Cardiac muscle cell (in vitro differentiated cells and primary cell): ENCODE measurements around the gene DLG2. TPM values are rescaled to one million over a fixed set of nuclear protein-coding genes. Genes with fewer than 3 reads are reported as not detected.

Experiments
- DNase-seq, 2 donors: peaks; one replicate each; pipeline versions ENCODE4 v3.0.0 to v3.0.0-alpha.2; 2010 to 2017; ENCODE audit warnings: low read depth in 1 of 2, low spot score in 1 of 2
- H3K27ac ChIP-seq: fragments of 200-600 bp; sonication (generic); 2 replicates; pipeline ENCODE4 v1.5.1; 2016
- H3K27me3 ChIP-seq: fragments of 200-600 bp; sonication (generic); 2 replicates; pipeline ENCODE4 v1.6.0; 2016; ENCODE audit warnings: control low read depth
- H3K36me3 ChIP-seq: fragments of 200-600 bp; sonication (generic); 2 replicates; pipeline ENCODE4 v1.5.1; 2016; ENCODE audit warnings: control low read depth
- H3K4me1 ChIP-seq: fragments of 200-600 bp; sonication (generic); 2 replicates; pipeline ENCODE4 v1.8.1; 2017; ENCODE audit warnings: low read depth, mild to moderate bottlenecking, mixed run types
- H3K4me3 ChIP-seq: fragments of 200-600 bp; sonication (generic); 2 replicates; pipeline ENCODE4 v1.5.1; 2016; ENCODE audit warnings: mild to moderate bottlenecking
- H3K9me3 ChIP-seq: fragments of 200-600 bp; sonication (generic); 2 replicates; pipeline ENCODE4 v1.5.1; 2017; ENCODE audit warnings: low read depth, mild to moderate bottlenecking, control low read depth
- polyA plus RNA-seq: library from polyadenylated mRNA; unstranded; fragments of >200 nt; fragmentation: Nextera tagmentation; extraction: Ambion mirVana; gene quantifications from 2 replicates; pipeline ENCODE4 v1.2.1, GENCODE V29; 2016
- total RNA-seq: library from RNA; depleted of rRNA; stranded (reverse); fragments of >200 nt; gene quantifications from 2 replicates; pipeline ENCODE4 v1.2.3, GENCODE V29; 2016
- TF ChIP-seq, protein P1 (sequence below): IDR thresholded peaks from 2 replicates; pipeline ENCODE4 v1.5.1; 2012; ENCODE audit warnings: low read depth, mild to moderate bottlenecking, low read length

The DLG2 gene
- total and polyA plus RNA-seq, 2 experiments from 2014 or later = 3.5 to 15.9 TPM

DNA sequence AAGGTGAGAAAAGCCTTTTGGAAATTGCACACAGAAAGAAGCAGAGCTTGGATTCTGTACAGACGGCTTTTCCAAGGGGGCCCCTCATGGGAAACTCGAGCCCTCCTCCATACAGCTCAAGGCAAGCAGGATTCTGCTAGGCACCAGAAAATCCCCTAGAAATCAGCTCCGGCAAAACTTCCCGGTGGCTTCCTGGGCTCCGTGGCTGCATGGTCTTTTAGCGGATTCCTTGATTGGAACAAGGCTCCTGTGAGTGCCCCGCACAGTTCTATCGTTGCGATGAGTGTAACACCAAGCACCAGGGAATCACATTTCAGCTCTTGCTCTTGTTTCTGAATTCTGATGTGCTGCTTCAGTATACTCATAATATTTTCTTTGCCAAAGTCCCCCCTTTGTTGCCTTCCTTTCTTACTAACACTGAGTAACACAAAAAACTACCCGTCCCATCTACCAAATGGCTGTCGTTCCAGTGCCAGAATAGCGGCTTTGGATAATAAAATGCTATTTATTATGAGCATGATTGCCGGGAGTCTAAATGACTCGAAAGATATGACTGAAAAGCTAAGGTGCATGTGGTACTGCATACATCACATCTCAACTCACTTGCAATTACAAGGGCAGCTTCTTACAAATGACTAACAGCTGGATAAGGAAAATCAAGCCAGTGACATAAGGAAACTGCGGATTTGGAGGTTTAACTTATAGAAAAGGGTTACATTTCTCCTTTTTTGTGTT is 494.1 kb downstream of the DLG2 start:
- peak in 1 of 2 donors; percentile 33 for DNase-seq
- TF ChIP-seq, protein P1, sequence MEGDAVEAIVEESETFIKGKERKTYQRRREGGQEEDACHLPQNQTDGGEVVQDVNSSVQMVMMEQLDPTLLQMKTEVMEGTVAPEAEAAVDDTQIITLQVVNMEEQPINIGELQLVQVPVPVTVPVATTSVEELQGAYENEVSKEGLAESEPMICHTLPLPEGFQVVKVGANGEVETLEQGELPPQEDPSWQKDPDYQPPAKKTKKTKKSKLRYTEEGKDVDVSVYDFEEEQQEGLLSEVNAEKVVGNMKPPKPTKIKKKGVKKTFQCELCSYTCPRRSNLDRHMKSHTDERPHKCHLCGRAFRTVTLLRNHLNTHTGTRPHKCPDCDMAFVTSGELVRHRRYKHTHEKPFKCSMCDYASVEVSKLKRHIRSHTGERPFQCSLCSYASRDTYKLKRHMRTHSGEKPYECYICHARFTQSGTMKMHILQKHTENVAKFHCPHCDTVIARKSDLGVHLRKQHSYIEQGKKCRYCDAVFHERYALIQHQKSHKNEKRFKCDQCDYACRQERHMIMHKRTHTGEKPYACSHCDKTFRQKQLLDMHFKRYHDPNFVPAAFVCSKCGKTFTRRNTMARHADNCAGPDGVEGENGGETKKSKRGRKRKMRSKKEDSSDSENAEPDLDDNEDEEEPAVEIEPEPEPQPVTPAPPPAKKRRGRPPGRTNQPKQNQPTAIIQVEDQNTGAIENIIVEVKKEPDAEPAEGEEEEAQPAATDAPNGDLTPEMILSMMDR = no peak
- no peak overlapping the region for H3K4me3 ChIP-seq
- H3K27ac ChIP-seq = peak overlapping the region; percentile 72
- no peaks in the 10 kb centered on the region for H3K9me3 ChIP-seq
- H3K4me1 ChIP-seq = peaks cover 11% of the 10 kb centered on the region
- H3K36me3 ChIP-seq = no peaks in the 10 kb centered on the region
- H3K27me3 ChIP-seq = no peaks in the 10 kb centered on the region

- no peak overlapping the region for H3K27ac ChIP-seq
- H3K27me3 ChIP-seq = no peaks in the 10 kb centered on the region
- H3K36me3 ChIP-seq = no peaks in the 10 kb centered on the region
- DNase-seq = no peak
- peaks cover 4% of the 10 kb centered on the region for H3K4me1 ChIP-seq
- TF ChIP-seq, protein P1 = no peak
- H3K4me3 ChIP-seq = no peak overlapping the region
- H3K9me3 ChIP-seq = no peaks in the 10 kb centered on the region
Observed at GRCh38 chr11:85127349-85127748, 499.8 kb downstream of the DLG2 start.

DNA sequence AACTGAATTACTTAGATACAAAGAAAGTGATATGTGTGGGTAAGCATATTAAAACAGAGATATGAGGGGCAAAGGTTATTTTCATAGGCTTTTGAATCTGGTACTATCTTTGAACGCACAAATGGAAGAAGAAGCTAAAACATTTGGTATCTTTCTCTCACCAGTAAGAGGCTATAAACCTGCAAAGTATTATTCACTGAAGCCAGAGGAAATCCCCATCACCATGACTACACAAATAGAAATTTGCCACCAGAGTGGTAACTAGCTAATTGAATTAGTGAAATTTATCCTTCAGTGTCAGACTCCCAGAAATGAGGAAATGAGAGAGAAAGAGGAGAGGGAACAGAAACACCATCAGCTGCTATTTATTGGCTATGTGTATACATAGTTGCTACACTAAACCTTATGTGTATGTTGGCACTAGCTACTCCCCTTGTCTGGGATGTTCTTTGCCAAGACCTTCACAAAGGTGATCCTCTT is 503.4 kb downstream of the DLG2 start:
- no peaks in the 10 kb centered on the region for H3K9me3 ChIP-seq
- no peak overlapping the region for H3K27ac ChIP-seq
- no peaks in the 10 kb centered on the region for H3K36me3 ChIP-seq
- H3K27me3 ChIP-seq = no peaks in the 10 kb centered on the region
- no peak overlapping the region for H3K4me3 ChIP-seq
- TF ChIP-seq, protein P1 = no peak
- DNase-seq = no peak
- H3K4me1 ChIP-seq = no peaks in the 10 kb centered on the region

DNA sequence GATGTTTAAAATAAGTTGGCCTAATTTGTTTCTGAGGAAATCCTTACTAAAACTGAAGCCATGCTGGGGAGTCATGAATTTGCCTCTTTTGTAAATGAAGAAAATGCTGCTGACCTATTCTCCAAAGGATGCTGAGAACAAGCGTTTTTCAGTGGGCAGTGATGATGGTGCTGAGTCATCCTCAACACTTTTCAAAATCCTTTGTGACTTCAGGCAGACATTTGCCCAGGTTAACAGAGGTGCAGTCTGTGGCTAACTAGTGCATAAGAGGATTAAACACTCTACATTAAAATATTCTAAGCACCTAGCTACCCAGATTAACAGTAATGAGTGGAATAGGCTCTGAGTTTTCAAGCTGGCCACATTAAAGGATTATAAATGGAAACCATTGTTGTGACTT is 509.0 kb downstream of the DLG2 start:
- no peaks in the 10 kb centered on the region for H3K9me3 ChIP-seq
- no peak for DNase-seq
- H3K4me1 ChIP-seq = peaks cover 5% of the 10 kb centered on the region
- no peaks in the 10 kb centered on the region for H3K36me3 ChIP-seq
- no peak overlapping the region for H3K4me3 ChIP-seq
- TF ChIP-seq, protein P1 = no peak
- H3K27me3 ChIP-seq = no peaks in the 10 kb centered on the region
- H3K27ac ChIP-seq = no peak overlapping the region

- TF ChIP-seq, protein P1 = no peak
- no peak for DNase-seq
- no peak overlapping the region for H3K27ac ChIP-seq
- no peaks in the 10 kb centered on the region for H3K36me3 ChIP-seq
- H3K9me3 ChIP-seq = no peaks in the 10 kb centered on the region
- H3K27me3 ChIP-seq = no peaks in the 10 kb centered on the region
- H3K4me1 ChIP-seq = peaks cover 5% of the 10 kb centered on the region
- H3K4me3 ChIP-seq = no peak overlapping the region
Observed at GRCh38 chr11:85115798-85116197, 511.3 kb downstream of the DLG2 start.
